Activated T-helper 2 cell treated with anti-CD3 and anti-CD28 coated beads, Interferon-gamma antibody, Interleukin-2, Interleukin-4, amounts not matched to agents 10 μg/mL and 5 μg/mL and 100 μg/mL, durations not matched to agents 14 hours and 24 hours and 36 hours (primary cell): ENCODE measurements around the gene GRIN2A. TPM values are rescaled to one million over a fixed set of nuclear protein-coding genes. Genes with fewer than 3 reads are reported as not detected.

Source experiments
- DNase-seq: peaks from one replicate; pipeline ENCODE4 v3.0.0; 2021; ENCODE audit warnings: low spot score
- H3K27ac Mint-ChIP-seq: one replicate; pipeline ENCODE4 v1.8.0; 2021; ENCODE audit warnings: mixed read lengths
- H3K27me3 Mint-ChIP-seq: one replicate; pipeline ENCODE4 v1.8.0; 2021; ENCODE audit warnings: low read depth, mixed read lengths
- H3K36me3 Mint-ChIP-seq: one replicate; pipeline ENCODE4 v1.8.0; 2021; ENCODE audit warnings: low read depth, mixed read lengths
- H3K4me1 Mint-ChIP-seq: one replicate; pipeline ENCODE4 v1.8.0; 2021; ENCODE audit warnings: low read depth, mixed read lengths
- H3K4me3 Mint-ChIP-seq: one replicate; pipeline ENCODE4 v1.8.0; 2021; ENCODE audit warnings: low read depth, mild to moderate bottlenecking, moderate library complexity, mixed read lengths
- H3K9me3 Mint-ChIP-seq: one replicate; pipeline ENCODE4 v1.8.0; 2021; ENCODE audit warnings: mixed read lengths
- intact Hi-C: fragments of 100-400 bp; cut with micrococcal nuclease; formaldehyde crosslinking; loops from one replicate; pipeline ENCODE4 v1.15.1; 2023
- total RNA-seq: library from RNA; stranded (reverse); gene quantifications from 2 replicates; pipeline ENCODE4 v1.2.3, GENCODE V29; 2022

GRIN2A gene
- total RNA-seq, 1 donor from 2014 or later: not detected

DNA sequence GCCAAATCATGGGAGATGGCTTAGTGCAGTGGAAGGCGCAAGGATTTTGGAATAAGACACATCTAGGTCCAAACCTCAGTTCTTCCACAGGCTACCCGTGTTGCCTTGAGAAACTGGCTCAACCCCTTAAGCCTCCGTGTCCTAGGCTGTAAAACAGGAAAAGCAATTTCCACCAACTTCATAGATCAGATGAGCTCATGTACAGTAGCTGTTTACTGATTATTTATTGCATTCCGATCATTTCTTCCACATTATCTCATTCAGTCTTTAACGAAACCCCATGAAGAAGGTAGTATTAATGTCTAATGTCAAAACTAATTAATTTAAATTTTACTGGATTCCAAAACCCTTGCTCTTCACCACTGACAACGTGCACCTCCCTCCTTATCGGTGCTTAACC, 231.6 kb downstream of the GRIN2A start:
- no peaks in the 10 kb centered on the region for H3K27me3 Mint-ChIP-seq
- no peak overlapping the region for H3K27ac Mint-ChIP-seq
- peaks cover 4% of the 10 kb centered on the region for H3K9me3 Mint-ChIP-seq
- no peaks in the 10 kb centered on the region for H3K36me3 Mint-ChIP-seq
- H3K4me3 Mint-ChIP-seq: no peak overlapping the region
- no peaks in the 10 kb centered on the region for H3K4me1 Mint-ChIP-seq
- no peak for DNase-seq
- intact Hi-C loops: no loop called here

DNA sequence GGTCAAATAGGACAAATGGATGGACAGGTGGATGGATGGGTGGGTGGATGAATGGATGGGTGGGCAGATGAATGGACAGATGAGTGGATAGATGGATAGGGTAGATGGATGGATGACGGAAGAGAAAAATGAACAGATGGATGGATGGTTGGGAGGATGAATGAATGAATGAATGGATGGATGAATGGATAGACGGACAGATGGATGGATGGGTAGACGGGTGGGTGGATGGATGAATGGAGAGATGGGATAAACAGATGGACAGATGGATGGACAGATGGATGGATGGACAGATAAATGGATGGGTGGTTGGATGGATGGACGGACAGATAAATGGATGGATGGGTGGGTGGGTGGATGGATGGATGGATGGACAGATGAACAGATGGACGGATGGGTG, 232.8 kb downstream of the GRIN2A start:
- Mint-ChIP-seq H3K27me3 (no peaks in the 10 kb centered on the region), H3K36me3 (no peaks in the 10 kb centered on the region), H3K27ac (no peak overlapping the region), H3K4me3 (no peak overlapping the region), H3K4me1 (no peaks in the 10 kb centered on the region), H3K9me3 (peaks cover 4% of the 10 kb centered on the region)
- no peak for DNase-seq
- intact Hi-C loops: no loop called here

DNA sequence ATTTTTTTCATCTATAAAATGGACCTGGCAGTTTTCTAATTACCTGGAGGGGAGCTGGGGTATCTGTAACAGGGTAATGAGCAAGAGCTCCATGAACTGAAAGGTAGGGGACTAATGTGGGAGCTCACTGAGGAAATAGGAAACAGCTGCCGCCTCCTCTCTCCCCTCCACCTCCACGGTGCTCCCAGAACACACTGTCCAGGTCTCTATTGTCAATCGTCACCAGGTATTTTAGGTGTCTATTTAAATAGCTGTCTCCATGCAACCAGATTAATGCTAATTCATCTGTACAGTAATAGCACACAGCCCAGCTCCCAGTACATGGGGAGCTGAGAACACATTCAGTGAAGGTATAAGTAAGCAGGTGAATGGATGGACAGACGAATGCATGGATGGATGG, 233.3 kb downstream of the GRIN2A start:
- Mint-ChIP-seq H3K9me3 (peaks cover 4% of the 10 kb centered on the region), H3K27ac (no peak overlapping the region), H3K36me3 (no peaks in the 10 kb centered on the region), H3K4me3 (no peak overlapping the region), H3K27me3 (no peaks in the 10 kb centered on the region), H3K4me1 (no peaks in the 10 kb centered on the region)
- DNase-seq: no peak
- intact Hi-C loops: no loop called here

DNA sequence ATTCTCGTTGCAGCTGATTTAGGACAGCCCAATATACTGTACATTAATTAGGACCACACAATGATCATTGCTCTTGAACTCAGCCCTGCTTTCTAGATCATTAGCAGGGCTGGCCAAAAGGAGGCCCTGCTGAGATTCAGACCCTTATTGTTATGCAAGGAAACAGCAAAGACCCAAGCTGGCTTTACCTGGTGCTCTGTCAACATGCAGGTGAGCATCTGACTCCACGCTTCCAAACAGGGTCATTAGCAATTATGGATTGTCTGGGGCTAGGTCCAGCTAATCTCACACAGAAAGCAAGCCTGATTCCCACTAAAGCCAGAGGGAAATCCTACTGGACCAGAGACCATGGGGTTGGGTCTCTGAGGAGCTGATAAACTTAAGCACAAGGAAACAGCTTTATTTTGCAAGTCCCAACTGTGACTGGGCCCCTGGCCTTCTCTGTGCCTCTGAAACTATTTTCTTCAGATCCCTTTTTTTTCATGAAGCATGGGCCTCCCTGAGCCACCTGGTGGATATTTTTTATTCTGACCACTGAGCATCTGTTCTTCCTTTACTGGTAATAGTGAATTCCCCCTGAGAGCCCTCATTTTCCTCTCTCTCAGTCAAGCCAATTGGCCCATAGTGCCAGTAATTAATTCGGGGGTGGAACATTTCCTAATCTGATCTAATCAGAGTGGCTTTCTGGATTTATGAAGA, 236.1 kb downstream of the GRIN2A start:
- DNase-seq: no peak
- Mint-ChIP-seq H3K9me3 (peaks cover 7% of the 10 kb centered on the region), H3K27ac (no peak overlapping the region), H3K27me3 (no peaks in the 10 kb centered on the region), H3K4me3 (no peak overlapping the region), H3K4me1 (no peaks in the 10 kb centered on the region), H3K36me3 (no peaks in the 10 kb centered on the region)
- intact Hi-C loops: no loop called here

- no peak overlapping the region for H3K4me3 Mint-ChIP-seq
- intact Hi-C loops: no loop called here
- no peak for DNase-seq
- H3K9me3 Mint-ChIP-seq: peaks cover 7% of the 10 kb centered on the region
- H3K27ac Mint-ChIP-seq: no peak overlapping the region
- H3K36me3 Mint-ChIP-seq: no peaks in the 10 kb centered on the region
- no peaks in the 10 kb centered on the region for H3K27me3 Mint-ChIP-seq
- no peaks in the 10 kb centered on the region for H3K4me1 Mint-ChIP-seq
These were observed 239.1 kb downstream of the GRIN2A start for GRCh38 chr16:9943121-9943520.

DNA sequence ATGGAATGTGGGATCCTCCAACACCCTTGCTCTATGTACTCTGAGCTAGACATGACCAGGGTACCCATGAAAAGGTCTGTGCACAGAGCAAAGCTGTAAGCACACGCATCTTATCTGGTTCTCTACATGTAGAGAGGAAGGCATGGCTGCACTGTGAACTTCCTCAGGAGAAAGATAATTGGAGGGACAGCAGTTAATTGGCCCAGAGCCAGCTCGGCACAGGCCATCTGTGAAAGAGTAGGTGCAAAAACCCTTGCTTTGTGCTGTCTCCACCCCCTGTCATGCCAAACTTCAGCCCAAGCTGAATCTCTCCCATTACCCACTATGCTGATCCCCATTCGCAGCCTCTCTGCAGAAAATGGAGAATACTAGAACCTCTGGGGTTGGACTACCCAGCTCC, 241.0 kb downstream of the GRIN2A start:
- no peaks in the 10 kb centered on the region for H3K4me1 Mint-ChIP-seq

GRCh38 chr16:9934723-9935508, 247.3 kb downstream of the GRIN2A start:
- Mint-ChIP-seq H3K4me1 (no peaks in the 10 kb centered on the region), H3K9me3 (no peaks in the 10 kb centered on the region), H3K27me3 (no peaks in the 10 kb centered on the region), H3K4me3 (no peak overlapping the region), H3K27ac (no peak overlapping the region), H3K36me3 (no peaks in the 10 kb centered on the region)
- intact Hi-C loops: no loop called here
- DNase-seq: no peak

More for the DNA sequence above, 241.0 kb downstream of the GRIN2A start:
- no peaks in the 10 kb centered on the region for H3K36me3 Mint-ChIP-seq
- DNase-seq: no peak
- intact Hi-C loops: no loop called here
- peaks cover 3% of the 10 kb centered on the region for H3K9me3 Mint-ChIP-seq
- H3K27ac Mint-ChIP-seq: no peak overlapping the region
- H3K27me3 Mint-ChIP-seq: no peaks in the 10 kb centered on the region
- no peak overlapping the region for H3K4me3 Mint-ChIP-seq

GRCh38 chr16:9932919-9933653, 249.1 kb downstream of the GRIN2A start:
- intact Hi-C loops: no loop called here
- Mint-ChIP-seq H3K27ac (no peak overlapping the region), H3K27me3 (no peaks in the 10 kb centered on the region), H3K9me3 (no peaks in the 10 kb centered on the region), H3K4me3 (no peak overlapping the region), H3K4me1 (no peaks in the 10 kb centered on the region), H3K36me3 (no peaks in the 10 kb centered on the region)
- no peak for DNase-seq

- H3K36me3 Mint-ChIP-seq: no peaks in the 10 kb centered on the region
- H3K4me1 Mint-ChIP-seq: no peaks in the 10 kb centered on the region
- H3K27ac Mint-ChIP-seq: no peak overlapping the region
- no peaks in the 10 kb centered on the region for H3K9me3 Mint-ChIP-seq
- DNase-seq: no peak
- H3K27me3 Mint-ChIP-seq: no peaks in the 10 kb centered on the region
- H3K4me3 Mint-ChIP-seq: no peak overlapping the region
- intact Hi-C loops: no loop called here
These were observed 250.2 kb downstream of the GRIN2A start for GRCh38 chr16:9932000-9932399.

DNA sequence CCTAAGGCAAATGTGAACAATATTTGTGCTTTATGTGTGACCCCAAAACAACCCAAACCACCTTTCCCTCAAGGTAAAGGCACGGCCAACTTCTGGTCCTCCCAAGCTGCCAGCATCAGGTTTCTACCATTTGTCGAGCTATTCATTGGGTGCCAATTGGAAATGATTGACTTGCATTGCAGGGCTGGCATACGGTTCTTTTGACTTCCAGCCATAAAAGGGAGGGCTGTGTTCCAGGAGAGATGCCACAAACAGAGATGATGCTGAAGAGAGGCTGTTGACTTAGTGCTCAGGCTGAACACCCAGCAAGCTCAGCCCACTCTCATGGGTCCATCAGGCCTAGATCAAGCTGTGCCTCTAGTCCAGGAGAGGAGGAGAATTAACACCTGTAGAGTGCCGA, 252.4 kb downstream of the GRIN2A start:
- H3K27me3 Mint-ChIP-seq: no peaks in the 10 kb centered on the region
- no peaks in the 10 kb centered on the region for H3K36me3 Mint-ChIP-seq
- intact Hi-C loops: no loop called here
- H3K9me3 Mint-ChIP-seq: no peaks in the 10 kb centered on the region
- DNase-seq: no peak
- H3K4me1 Mint-ChIP-seq: no peaks in the 10 kb centered on the region
- H3K4me3 Mint-ChIP-seq: no peak overlapping the region
- no peak overlapping the region for H3K27ac Mint-ChIP-seq

GRCh38 chr16:9929313-9929712, 252.9 kb downstream of the GRIN2A start:
- no peak for DNase-seq
- Mint-ChIP-seq H3K36me3 (no peaks in the 10 kb centered on the region), H3K27ac (no peak overlapping the region), H3K27me3 (no peaks in the 10 kb centered on the region), H3K9me3 (no peaks in the 10 kb centered on the region), H3K4me3 (no peak overlapping the region), H3K4me1 (no peaks in the 10 kb centered on the region)
- intact Hi-C loops: no loop called here

DNA sequence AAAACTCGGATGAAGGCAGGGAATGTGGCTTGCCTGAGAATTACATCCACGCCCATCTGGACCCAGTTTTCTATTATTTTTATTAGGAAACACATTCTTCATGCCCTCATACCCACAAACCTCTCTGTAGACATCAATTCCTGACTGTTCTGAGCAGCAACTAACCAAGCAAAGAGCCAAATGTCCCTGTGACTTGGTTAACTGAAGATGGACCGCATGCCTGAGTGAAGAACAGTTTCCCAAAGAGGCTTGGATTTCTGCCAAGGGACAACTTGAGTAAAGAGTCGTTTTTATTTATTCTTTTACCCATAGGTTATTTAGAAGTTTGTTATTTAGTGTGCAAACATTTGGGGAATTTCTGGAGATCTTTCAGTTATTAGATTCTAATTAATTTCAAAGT, 259.8 kb downstream of the GRIN2A start:
- Mint-ChIP-seq H3K27ac (no peak overlapping the region), H3K36me3 (no peaks in the 10 kb centered on the region), H3K9me3 (no peaks in the 10 kb centered on the region), H3K4me3 (no peak overlapping the region), H3K27me3 (no peaks in the 10 kb centered on the region), H3K4me1 (no peaks in the 10 kb centered on the region)
- intact Hi-C loops: no loop called here
- DNase-seq: no peak

GRCh38 chr16:9921997-9922396, 260.2 kb downstream of the GRIN2A start:
- Mint-ChIP-seq H3K4me3 (no peak overlapping the region), H3K9me3 (no peaks in the 10 kb centered on the region), H3K27me3 (no peaks in the 10 kb centered on the region), H3K27ac (no peak overlapping the region), H3K36me3 (no peaks in the 10 kb centered on the region), H3K4me1 (no peaks in the 10 kb centered on the region)
- intact Hi-C loops: no loop called here
- no peak for DNase-seq
